H1 (cell line): ENCODE results near the gene BAIAP2.

ENCODE experiments used
- BCL11A ChIP-seq, 2 experiments: IDR thresholded peaks; one replicate each; pipeline ENCODE4 v1.6.1; 2011; ENCODE audit warnings: low read depth in 2 of 2, low read length in 2 of 2, mild to moderate bottlenecking in 2 of 2
- BRCA1 ChIP-seq: IDR thresholded peaks from 2 replicates; pipeline ENCODE4 v1.6.1; 2012; ENCODE audit warnings: low read depth, low read length, improper control_type of control experiment
- CEBPB ChIP-seq: IDR thresholded peaks from 2 replicates; pipeline ENCODE4 v1.6.1; 2012; ENCODE audit warnings: low read depth, low read length
- CREB1 ChIP-seq: IDR thresholded peaks from 2 replicates; pipeline ENCODE4 v1.6.1; 2012; ENCODE audit warnings: inconsistent platforms
- EGR1 ChIP-seq: IDR thresholded peaks from 2 replicates; pipeline ENCODE4 v1.6.1; 2011; ENCODE audit warnings: low read depth, low read length, borderline replicate concordance
- EP300 ChIP-seq, 2 experiments: IDR thresholded peaks; 1 replicate in 1 of 2; 2 replicates in 1 of 2; pipeline ENCODE4 v1.6.1; 2011 to 2012; ENCODE audit warnings: low read depth in 2 of 2, low read length in 2 of 2, mild to moderate bottlenecking in 2 of 2, borderline replicate concordance in 1 of 2, inconsistent platforms in 1 of 2, moderate library complexity in 1 of 2
- EZH2 ChIP-seq: fragments of 200-600 bp; sonication (generic); IDR thresholded peaks from 2 replicates; pipeline ENCODE4 v1.7.1; 2012; ENCODE audit warnings: low read depth, mild to moderate bottlenecking, moderate library complexity, low read length, inconsistent platforms; ENCODE audit not compliant: severe bottlenecking
- NRF1 ChIP-seq: IDR thresholded peaks from 2 replicates; pipeline ENCODE4 v1.6.1; 2011; ENCODE audit warnings: mild to moderate bottlenecking, low read depth, low read length, improper control_type of control experiment
- POLR2A ChIP-seq, 2 experiments: IDR thresholded peaks; 1 replicate in 1 of 2; 2 replicates in 1 of 2; pipeline ENCODE4 v1.6.1; 2011; ENCODE audit warnings: low read depth in 2 of 2, low read length in 2 of 2, mild to moderate bottlenecking in 2 of 2; ENCODE audit errors: control extremely low read depth in 1 of 2
- POLR2AphosphoS5 ChIP-seq: IDR thresholded peaks from 2 replicates; pipeline ENCODE4 v1.6.1; 2011; ENCODE audit warnings: low read depth, low read length
- SIX5 ChIP-seq: IDR thresholded peaks from 2 replicates; pipeline ENCODE4 v1.6.1; 2011; ENCODE audit warnings: mild to moderate bottlenecking, low read depth, low read length
- TAF1 ChIP-seq: IDR thresholded peaks from 2 replicates; pipeline ENCODE4 v1.6.1; 2011; ENCODE audit warnings: mild to moderate bottlenecking, low read depth, low read length
- TEAD4 ChIP-seq: IDR thresholded peaks from 2 replicates; pipeline ENCODE4 v1.6.1; 2012; ENCODE audit warnings: low read depth, low read length, inconsistent platforms, mixed read lengths
- TF ChIP-seq, protein P1 (sequence below), 3 experiments: IDR thresholded peaks; 1 replicate in 2 of 3; 2 replicates in 1 of 3; pipeline versions ENCODE4 v1.5.1 to v1.6.1; 2011; ENCODE audit warnings: low read length in 3 of 3, mild to moderate bottlenecking in 3 of 3, inconsistent platforms in 2 of 3, low read depth in 1 of 3, moderate library complexity in 1 of 3; ENCODE audit not compliant: insufficient read depth in 1 of 3; ENCODE audit errors: control extremely low read depth in 1 of 3

DNA sequence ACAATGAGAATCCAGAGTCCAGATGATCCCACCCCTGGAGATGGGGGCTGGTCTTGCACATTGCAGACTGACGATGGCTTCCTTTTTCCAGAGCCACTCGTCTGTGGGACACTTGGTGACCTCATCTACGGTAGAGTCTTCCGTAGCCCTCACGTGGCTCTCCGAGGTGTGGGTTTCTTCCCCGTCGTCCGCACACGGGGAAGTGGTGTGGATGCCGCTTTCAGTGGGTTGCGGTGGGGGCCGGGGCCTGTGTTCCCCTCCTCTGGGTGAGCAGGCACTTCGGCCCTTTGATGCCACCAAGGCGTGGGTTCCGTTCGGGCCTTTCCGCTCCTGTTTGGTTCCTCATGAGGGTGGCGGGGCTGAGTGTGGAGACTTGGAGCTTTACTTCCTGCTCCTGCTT is 21.4 kb downstream of the BAIAP2 start:
- TF ChIP-seq, protein P1, sequence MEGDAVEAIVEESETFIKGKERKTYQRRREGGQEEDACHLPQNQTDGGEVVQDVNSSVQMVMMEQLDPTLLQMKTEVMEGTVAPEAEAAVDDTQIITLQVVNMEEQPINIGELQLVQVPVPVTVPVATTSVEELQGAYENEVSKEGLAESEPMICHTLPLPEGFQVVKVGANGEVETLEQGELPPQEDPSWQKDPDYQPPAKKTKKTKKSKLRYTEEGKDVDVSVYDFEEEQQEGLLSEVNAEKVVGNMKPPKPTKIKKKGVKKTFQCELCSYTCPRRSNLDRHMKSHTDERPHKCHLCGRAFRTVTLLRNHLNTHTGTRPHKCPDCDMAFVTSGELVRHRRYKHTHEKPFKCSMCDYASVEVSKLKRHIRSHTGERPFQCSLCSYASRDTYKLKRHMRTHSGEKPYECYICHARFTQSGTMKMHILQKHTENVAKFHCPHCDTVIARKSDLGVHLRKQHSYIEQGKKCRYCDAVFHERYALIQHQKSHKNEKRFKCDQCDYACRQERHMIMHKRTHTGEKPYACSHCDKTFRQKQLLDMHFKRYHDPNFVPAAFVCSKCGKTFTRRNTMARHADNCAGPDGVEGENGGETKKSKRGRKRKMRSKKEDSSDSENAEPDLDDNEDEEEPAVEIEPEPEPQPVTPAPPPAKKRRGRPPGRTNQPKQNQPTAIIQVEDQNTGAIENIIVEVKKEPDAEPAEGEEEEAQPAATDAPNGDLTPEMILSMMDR (IDR thresholded peaks at IDR 0.05; ENCODE audit: control extremely low read depth in 1 of 3, insufficient read depth in 1 of 3, low read depth in 1 of 3, low read length in 3 of 3): no peak
- TF ChIP-seq EP300 (IDR thresholded peaks at IDR 0.05; ENCODE audit: borderline replicate concordance in 1 of 2, low read depth in 2 of 2, low read length in 2 of 2) (no peak), BCL11A (IDR thresholded peaks at IDR 0.05; ENCODE audit: low read depth in 2 of 2, low read length in 2 of 2) (no peak), BRCA1 (no peak), TAF1 (no peak), EZH2 (no peak), POLR2AphosphoS5 (no peak), EGR1 (no peak), POLR2A (IDR thresholded peaks at IDR 0.05; ENCODE audit: control extremely low read depth in 1 of 2, low read depth in 2 of 2, low read length in 2 of 2) (no peak), SIX5 (no peak), TEAD4 (no peak), CEBPB (no peak), NRF1 (no peak), CREB1 (no peak)
